Heart left ventricle (tissue), 16 donors: ENCODE results near the gene CIT. TPM values are rescaled to one million over a fixed set of nuclear protein-coding genes. Genes with fewer than 3 reads are reported as not detected.

Experiments used
- ATAC-seq, 4 donors: fragments of 200-7000 bp; cut with Tn5 transposase; one replicate each; pipeline ENCODE4 v1.9.1; 2020 to 2022; ENCODE audit warnings: moderate library complexity in 4 of 4, mild to moderate bottlenecking in 3 of 4, moderate number of reproducible peaks in 1 of 4
- DNase-seq, 5 donors: peaks; one replicate each; pipeline ENCODE4 v3.0.0-alpha.2; 2020
- H3K27ac ChIP-seq, 12 donors: fragments of 200-600 bp; sonication (generic) in 4 of 12; one replicate each; pipeline versions ENCODE4 v1.5.0 to v1.8.0; 2016 to 2022; ENCODE audit warnings: mild to moderate bottlenecking in 2 of 12
- H3K27me3 ChIP-seq, 9 donors: fragments of 200-600 bp; sonication (generic) in 2 of 9; one replicate each; pipeline versions ENCODE4 v1.5.1 to v1.8.0; 2016 to 2022; ENCODE audit warnings: mild to moderate bottlenecking in 3 of 9
- H3K36me3 ChIP-seq, 9 donors: fragments of 200-600 bp; sonication (generic) in 2 of 9; one replicate each; pipeline versions ENCODE4 v1.5.0 to v1.8.0; 2018 to 2022; ENCODE audit warnings: mild to moderate bottlenecking in 2 of 9
- H3K4me1 ChIP-seq, 12 donors: fragments of 200-600 bp; sonication (generic) in 4 of 12; one replicate each; pipeline versions ENCODE4 v1.5.0 to v1.8.0; 2016 to 2022; ENCODE audit warnings: mild to moderate bottlenecking in 3 of 12
- H3K4me3 ChIP-seq, 12 donors: fragments of 200-600 bp; sonication (generic) in 4 of 12; one replicate each; pipeline versions ENCODE4 v1.5.0 to v1.8.0; 2017 to 2022; ENCODE audit warnings: mild to moderate bottlenecking in 9 of 12, moderate library complexity in 4 of 12
- H3K9me3 ChIP-seq, 12 donors: fragments of 200-600 bp; sonication (generic) in 4 of 12; one replicate each; pipeline versions ENCODE4 v1.5.0 to v1.8.0; 2016 to 2022; ENCODE audit warnings: mild to moderate bottlenecking in 1 of 12
- CTCF ChIP-seq, 12 donors: fragments of 200-600 bp; sonication (generic) in 4 of 12; IDR thresholded peaks; one replicate each; pipeline versions ENCODE4 v1.5.0 to v1.8.0; 2018 to 2022; ENCODE audit warnings: antibody characterized with exemption in 12 of 12, mild to moderate bottlenecking in 5 of 12
- POLR2A ChIP-seq, 2 donors: fragments of 450-650 bp; IDR thresholded peaks; one replicate each; pipeline ENCODE4 v1.6.1; 2017; ENCODE audit warnings: antibody characterized with exemption in 2 of 2, mild to moderate bottlenecking in 2 of 2, moderate library complexity in 2 of 2
- WGBS, 4 donors: extraction: QIAGEN DNeasy Blood & Tissue Kit in 2 of 4; methylation state at CpG; one replicate each; pipeline versions ENCODE4 v1.1.5 to v1.1.7; 2013 to 2018; 5-methylcytosine and 5-hydroxymethylcytosine counted together
- intact Hi-C, 10 donors: fragments of 100-400 bp; cut with DNase I; formaldehyde crosslinking; loops; one replicate each; pipeline versions ENCODE4 v1.11.1 to v1.14.2; 2022
- polyA plus RNA-seq, 2 donors: library from polyadenylated mRNA; stranded (reverse); fragments of 200-250 nt; gene quantifications; one replicate each; pipeline ENCODE4 v1.2.3, GENCODE V29; 2013
- total RNA-seq, 9 donors: library from RNA; depleted of rRNA in 2 of 9; stranded (reverse); fragments of >200 nt in 2 of 9; fragmentation: NEBNext Ultra II Directional in 3 of 9; extraction: Animal tissue kit (Norgen Biotek cat#: 25700) in 3 of 9; gene quantifications; one replicate each; pipeline versions ENCODE4 v1.1.0 to v1.2.4, GENCODE V29; 2016 to 2023
- donor health status: ischemic (EF 13 %, LVEDD 7.1; RV severe dilation, severe dysfunction).
- donor health status: healthy with polysubstance abuse.
- donor health status: DM: no; HTN: yes; CAD: no.
- donor health status: DM: no; HTN: no; CAD: no.
- donor health status: ischemic (EF 25% LVEDD 6.9; RV normal size, moderate dysfunction).
- donor health status: ischemic (EF 25% LVEDD 5.7; RV mildly dilated, moderate dysfunction).
- donor health status: healthy.
- donor health status: DM: yes; HTN: yes; CAD: no.
- donor health status: ischemic (EF 35%, LVEDD 5.7; RV mildly dilated, moderate dysfunction).
- donor health status: nonischemic (EF 11% LVEDD 7.7; RV severe dilation, severe dysfunction).
- donor health status: DM: yes; HTN: yes; CAD: no.
- donor health status: PGD.
- donor health status: ischemic (EF 29% LVEDD 5.4; RV normal size, mild dysfunction).
- donor health status: nonischemic (EF 23%, LVEDD 6.1; RV moderate dilation, normal function).

Gene CIT
- total and polyA plus RNA-seq, 11 donors, result 0.26 to 8.1 (median 1.9) TPM

DNA sequence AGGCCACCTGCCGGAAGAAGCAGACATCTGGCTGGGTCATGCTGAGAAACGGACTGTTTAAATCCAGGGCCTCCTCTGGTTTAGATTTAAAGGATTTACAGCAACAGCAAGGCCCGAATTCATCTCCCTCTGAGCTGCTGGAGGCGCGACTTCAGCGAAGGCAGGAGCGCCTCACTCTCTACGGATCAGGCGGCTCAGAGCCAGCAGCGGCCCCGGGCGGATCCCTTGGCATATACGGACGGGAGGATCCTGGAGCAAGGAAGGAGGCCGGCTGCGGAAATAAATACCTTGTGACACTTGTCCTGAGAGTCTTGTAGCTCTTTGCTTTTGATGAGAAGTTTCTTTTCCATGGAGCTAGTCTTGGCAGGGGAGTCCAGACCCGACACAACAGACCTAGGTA is 92.4 kb downstream of the CIT start:
- intact Hi-C loops, result loop anchor here in 8 of 10 donors (5.0 to 10.0 kb wide), 8 partner anchors 62 to 127 kb away; partner anchors contain the start of gene PRKAB1 (in 2 of the 8)
- H3K27me3 ChIP-seq, result no peaks in the 10 kb centered on the region
- H3K27ac ChIP-seq, result no peak overlapping the region
- H3K4me3 ChIP-seq, result no peak overlapping the region
- ATAC-seq (no peak), DNase-seq (no peak)
- no peaks in the 10 kb centered on the region for H3K4me1 ChIP-seq
- TF ChIP-seq CTCF (IDR thresholded peaks at IDR 0.05) (no peak), POLR2A (IDR thresholded peaks at IDR 0.05) (no peak)
- 96 to 99% (median 98%) methylated on average over 17 of the region's 17 CpGs for WGBS, 4 donors
- H3K36me3 ChIP-seq, result peaks cover 0 to 4% (median 0%) of the 10 kb centered on the region in 9 donors
- peaks cover 0 to 8% (median 0%) of the 10 kb centered on the region in 12 donors for H3K9me3 ChIP-seq

DNA sequence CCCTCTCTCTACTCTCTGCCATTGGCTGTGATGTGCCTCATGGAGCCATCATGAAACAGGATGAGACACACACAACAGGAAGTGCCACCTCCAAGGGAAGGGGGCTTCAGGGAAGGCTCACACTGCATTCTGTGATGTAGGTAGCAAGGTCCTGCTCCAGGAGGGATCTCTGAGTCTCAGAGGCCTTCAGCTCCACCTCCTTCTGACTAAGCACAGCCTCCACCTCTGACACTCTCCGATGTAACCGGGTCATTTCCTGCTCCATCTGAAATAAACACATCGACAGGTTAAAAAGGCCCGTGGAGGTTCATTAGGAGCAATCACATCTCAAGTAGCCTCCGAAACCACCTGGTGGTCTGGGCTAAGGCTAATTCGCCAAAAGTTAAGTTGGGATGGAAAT is 93.3 kb downstream of the CIT start:
- H3K9me3 ChIP-seq, result peaks cover 0 to 8% (median 0%) of the 10 kb centered on the region in 12 donors
- 94 to 98% (median 96%) methylated on average over 6 of the region's 6 CpGs for WGBS, 4 donors

GRCh38 chr12:119781804-119782203 is 95.3 kb downstream of the CIT start:
- H3K4me1 ChIP-seq, result no peaks in the 10 kb centered on the region
- TF ChIP-seq POLR2A (IDR thresholded peaks at IDR 0.05) (no peak), CTCF (IDR thresholded peaks at IDR 0.05) (no peak)
- H3K27ac ChIP-seq, result no peak overlapping the region
- H3K36me3 ChIP-seq, result peaks cover 0 to 4% (median 0%) of the 10 kb centered on the region in 9 donors
- 92 to 94% (median 94%) methylated on average over 2 of the region's 2 CpGs for WGBS, 4 donors
- H3K4me3 ChIP-seq, result no peak overlapping the region
- H3K9me3 ChIP-seq, result peaks cover 0 to 8% (median 0%) of the 10 kb centered on the region in 12 donors
- no peak for ATAC-seq
- intact Hi-C loops, result loop anchor here in 9 of 10 donors (2.0 to 10.0 kb wide), 10 partner anchors 60 to 125 kb away; partner anchors contain the start of gene PRKAB1 (in 2 of the 9)
- DNase-seq, result no peak
- no peaks in the 10 kb centered on the region for H3K27me3 ChIP-seq

More for the DNA sequence above, 93.3 kb downstream of the CIT start:
- no peak for ATAC-seq
- intact Hi-C loops, result loop anchor here in 8 of 10 donors (5.0 to 10.0 kb wide), 8 partner anchors 61 to 126 kb away; partner anchors contain the start of gene PRKAB1 (in 2 of the 8)
- TF ChIP-seq CTCF (IDR thresholded peaks at IDR 0.05), result no peak
- no peak for TF ChIP-seq POLR2A (IDR thresholded peaks at IDR 0.05)
- Histone ChIP-seq H3K4me3 (no peak overlapping the region), H3K36me3 (peaks cover 0 to 4% (median 0%) of the 10 kb centered on the region in 9 donors), H3K27me3 (no peaks in the 10 kb centered on the region), H3K4me1 (no peaks in the 10 kb centered on the region), H3K27ac (no peak overlapping the region)
- no peak for DNase-seq

DNA sequence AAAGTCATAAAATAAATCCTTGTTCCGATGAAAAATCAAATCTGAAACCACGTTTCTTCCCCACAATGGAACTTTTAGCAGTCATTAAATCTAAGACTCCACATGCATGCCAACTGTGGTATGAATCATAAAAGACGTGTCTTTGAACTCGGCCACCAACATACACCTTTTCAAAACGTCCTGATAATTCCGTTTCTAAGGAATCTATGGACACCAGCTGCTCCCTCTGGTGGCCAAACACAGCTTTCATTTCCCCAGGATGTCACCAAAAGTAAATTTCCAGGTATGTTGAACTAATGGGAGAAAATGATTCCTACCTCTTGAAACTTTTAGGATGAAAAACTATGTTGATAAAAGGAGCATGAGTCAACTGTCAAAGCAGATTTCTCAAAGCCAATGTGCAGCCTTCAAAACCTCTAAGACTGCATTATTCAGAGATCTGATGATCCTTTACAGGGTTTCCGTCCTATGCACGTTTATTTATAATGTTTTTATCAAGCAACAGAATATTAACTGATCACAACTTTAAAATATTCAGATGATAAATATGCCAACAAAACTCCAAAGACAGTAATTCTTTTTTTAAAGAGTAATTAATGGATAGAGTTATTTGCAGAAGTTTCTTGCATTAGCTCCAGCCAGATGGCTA is 96.2 kb downstream of the CIT start:
- WGBS, 4 donors, result 41 to 47% (median 43%) methylated on average over 8 of the region's 8 CpGs
- peak in 1 of 5 donors; percentile 36 for DNase-seq
- no peaks in the 10 kb centered on the region for H3K27me3 ChIP-seq
- no peak overlapping the region for H3K4me3 ChIP-seq
- H3K9me3 ChIP-seq, result peaks cover 0 to 8% (median 0%) of the 10 kb centered on the region in 12 donors
- no peaks in the 10 kb centered on the region for H3K4me1 ChIP-seq
- H3K36me3 ChIP-seq, result peaks cover 0 to 4% (median 0%) of the 10 kb centered on the region in 9 donors
- no peak for ATAC-seq
- no peak overlapping the region for H3K27ac ChIP-seq
- TF ChIP-seq CTCF (IDR thresholded peaks at IDR 0.05) (peak; percentile 60 to 86 (median 72)), POLR2A (IDR thresholded peaks at IDR 0.05) (no peak)
- intact Hi-C loops, result loop anchor here in 9 of 10 donors (2.0 to 10.0 kb wide), 10 partner anchors 59 to 124 kb away; partner anchors contain the start of gene PRKAB1 (in 2 of the 9)
